ENCODE measurements around the gene RASAL2.

DNA sequence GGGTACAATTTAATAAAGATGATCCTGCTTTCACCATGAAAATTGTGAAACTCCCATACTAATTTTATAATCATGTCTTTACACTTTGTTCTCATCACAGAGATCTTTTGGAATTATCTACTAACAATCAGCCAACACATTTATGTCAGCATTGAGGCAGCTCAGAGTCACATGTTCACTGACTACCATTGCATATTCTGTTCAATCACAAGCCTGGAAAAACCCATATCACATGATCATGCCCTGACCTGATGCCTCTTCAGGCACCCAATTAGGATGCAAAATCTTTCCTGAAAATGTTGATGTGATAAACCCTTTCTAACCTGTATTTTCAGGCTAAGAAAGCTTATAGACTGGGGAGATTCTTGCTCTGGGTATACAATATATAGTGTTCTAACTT, 21.6 kb upstream of the RASAL2 start:
- TF ChIP-seq POLR2A (IDR thresholded peaks at IDR 0.05): no peak
- TF ChIP-seq, protein P1, sequence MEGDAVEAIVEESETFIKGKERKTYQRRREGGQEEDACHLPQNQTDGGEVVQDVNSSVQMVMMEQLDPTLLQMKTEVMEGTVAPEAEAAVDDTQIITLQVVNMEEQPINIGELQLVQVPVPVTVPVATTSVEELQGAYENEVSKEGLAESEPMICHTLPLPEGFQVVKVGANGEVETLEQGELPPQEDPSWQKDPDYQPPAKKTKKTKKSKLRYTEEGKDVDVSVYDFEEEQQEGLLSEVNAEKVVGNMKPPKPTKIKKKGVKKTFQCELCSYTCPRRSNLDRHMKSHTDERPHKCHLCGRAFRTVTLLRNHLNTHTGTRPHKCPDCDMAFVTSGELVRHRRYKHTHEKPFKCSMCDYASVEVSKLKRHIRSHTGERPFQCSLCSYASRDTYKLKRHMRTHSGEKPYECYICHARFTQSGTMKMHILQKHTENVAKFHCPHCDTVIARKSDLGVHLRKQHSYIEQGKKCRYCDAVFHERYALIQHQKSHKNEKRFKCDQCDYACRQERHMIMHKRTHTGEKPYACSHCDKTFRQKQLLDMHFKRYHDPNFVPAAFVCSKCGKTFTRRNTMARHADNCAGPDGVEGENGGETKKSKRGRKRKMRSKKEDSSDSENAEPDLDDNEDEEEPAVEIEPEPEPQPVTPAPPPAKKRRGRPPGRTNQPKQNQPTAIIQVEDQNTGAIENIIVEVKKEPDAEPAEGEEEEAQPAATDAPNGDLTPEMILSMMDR (IDR thresholded peaks at IDR 0.05 in 8 of 11, conservative IDR thresholded peaks at IDR 0.05 in 3 of 11): no peak
- TF ChIP-seq POLR2AphosphoS5 (IDR thresholded peaks at IDR 0.05): no peak

Data from spleen (tissue), 7 donors.